Astrocyte (in vitro differentiated cells and primary cell): Measurements from ENCODE around the gene SORT1. TPM values are rescaled to one million over a fixed set of nuclear protein-coding genes. Genes with fewer than 3 reads are reported as not detected.
A peak's percentile ranks its signal among the peaks of the same experiment; 100 is the strongest.
"Not testable (repeated sequence)": the region's sequence is repeated elsewhere in the genome, so short reads cannot be mapped to it uniquely, and the experiment has no call there.

Source experiments
- DNase-seq: peaks from one replicate; pipeline ENCODE4 v3.0.0-alpha.2; 2010; ENCODE audit warnings: low read depth
- FAIRE-seq: peaks from 2 replicates; lab custom pipeline; 2011; peaks lifted over from hg19 to GRCh38; lab: Jason Lieb, UNC
- H2AFZ ChIP-seq: 2 replicates; pipeline ENCODE4 v1.6.0; 2012; ENCODE audit warnings: low read depth, low read length, inconsistent platforms
- H3K27ac ChIP-seq: 2 replicates; pipeline ENCODE4 v1.5.1; 2011; ENCODE audit warnings: low read depth, low read length, inconsistent platforms
- H3K27me3 ChIP-seq: 2 replicates; pipeline ENCODE4 v1.6.0; 2011; ENCODE audit warnings: low read length, inconsistent platforms; ENCODE audit not compliant: insufficient read depth
- H3K36me3 ChIP-seq: 2 replicates; pipeline ENCODE4 v1.5.1; 2011; ENCODE audit warnings: low read length, inconsistent platforms; ENCODE audit not compliant: insufficient read depth
- H3K4me1 ChIP-seq: 2 replicates; pipeline ENCODE4 v1.5.1; 2011; ENCODE audit warnings: low read length, inconsistent platforms; ENCODE audit not compliant: insufficient read depth
- H3K4me2 ChIP-seq: 2 replicates; pipeline ENCODE4 v1.6.0; 2012; ENCODE audit warnings: low read length, inconsistent platforms
- H3K4me3 ChIP-seq: 2 replicates; pipeline ENCODE4 v1.5.1; 2011; ENCODE audit warnings: low read depth, mild to moderate bottlenecking, low read length, inconsistent platforms; ENCODE audit not compliant: insufficient read depth
- H3K79me2 ChIP-seq: 2 replicates; pipeline ENCODE4 v1.6.0; 2012; ENCODE audit warnings: mild to moderate bottlenecking, low read length, inconsistent platforms; ENCODE audit not compliant: insufficient read depth
- H3K9ac ChIP-seq: 2 replicates; pipeline ENCODE4 v1.6.0; 2012; ENCODE audit warnings: mild to moderate bottlenecking, low read length, inconsistent platforms
- H3K9me3 ChIP-seq: 2 replicates; pipeline ENCODE4 v1.5.1; 2012; ENCODE audit warnings: low read depth, mild to moderate bottlenecking, low read length, inconsistent platforms; ENCODE audit not compliant: insufficient read depth
- H4K20me1 ChIP-seq: 2 replicates; pipeline ENCODE4 v1.6.0; 2012; ENCODE audit warnings: low read length, inconsistent platforms; ENCODE audit not compliant: insufficient read depth
- H3K27ac Mint-ChIP-seq: one replicate; pipeline ENCODE4 v1.8.0; 2021; ENCODE audit warnings: mild to moderate bottlenecking, mixed read lengths; ENCODE audit not compliant: unreplicated experiment
- H3K27me3 Mint-ChIP-seq: one replicate; pipeline ENCODE4 v1.8.0; 2021; ENCODE audit warnings: low read depth, mixed read lengths; ENCODE audit not compliant: unreplicated experiment
- H3K36me3 Mint-ChIP-seq: one replicate; pipeline ENCODE4 v1.8.0; 2021; ENCODE audit warnings: low read depth, mixed read lengths; ENCODE audit not compliant: unreplicated experiment
- H3K4me1 Mint-ChIP-seq: one replicate; pipeline ENCODE4 v1.8.0; 2021; ENCODE audit warnings: low read depth, mixed read lengths; ENCODE audit not compliant: unreplicated experiment
- H3K4me3 Mint-ChIP-seq: one replicate; pipeline ENCODE4 v1.8.0; 2021; ENCODE audit warnings: mild to moderate bottlenecking, moderate library complexity, mixed read lengths; ENCODE audit not compliant: unreplicated experiment
- H3K9me3 Mint-ChIP-seq: one replicate; pipeline ENCODE4 v1.8.0; 2021; ENCODE audit warnings: mild to moderate bottlenecking, mixed read lengths; ENCODE audit not compliant: unreplicated experiment
- CTCF ChIP-seq: IDR thresholded peaks from 2 replicates; pipeline ENCODE4 v1.5.1; 2011; ENCODE audit warnings: low read depth, mild to moderate bottlenecking, inconsistent platforms, low read length, moderate library complexity; ENCODE audit not compliant: insufficient read depth
- EZH2 ChIP-seq: IDR thresholded peaks from 2 replicates; pipeline ENCODE4 v1.6.1; 2012; ENCODE audit warnings: mild to moderate bottlenecking, low read length, inconsistent platforms; ENCODE audit not compliant: insufficient read depth
- total RNA-seq: library from RNA; stranded (reverse); gene quantifications from 2 replicates; pipeline ENCODE4 v1.2.1, GENCODE V29; 2021

Gene SORT1
- total RNA-seq, 1 donor from 2014 or later, result 135 TPM

- Histone ChIP-seq H3K36me3 (no peaks in the 10 kb centered on the region), H3K27ac (peak overlapping the region; percentile 29), H3K4me3 (peak overlapping the region; percentile 70), H3K9me3 (no peaks in the 10 kb centered on the region), H4K20me1 (no peaks in the 10 kb centered on the region), H3K27me3 (no peaks in the 10 kb centered on the region), H3K4me1 (peaks cover 49% of the 10 kb centered on the region), H3K4me2 (peak overlapping the region; percentile 94), H3K79me2 (peaks cover 55% of the 10 kb centered on the region), H3K9ac (peak overlapping the region; percentile 75), H2AFZ (no peak overlapping the region)
- DNase-seq (no peak), FAIRE-seq (no peak)
- H3K27me3 Mint-ChIP-seq, result no peaks in the 10 kb centered on the region
- peak overlapping the region; percentile 62 for H3K27ac Mint-ChIP-seq
- peak overlapping the region; percentile 97 for H3K4me3 Mint-ChIP-seq
- no peak for TF ChIP-seq CTCF
- no peaks in the 10 kb centered on the region for H3K36me3 Mint-ChIP-seq
- peaks cover 42% of the 10 kb centered on the region for H3K4me1 Mint-ChIP-seq
- H3K9me3 Mint-ChIP-seq, result no peaks in the 10 kb centered on the region
Measured at GRCh38 chr1:109396513-109396839, 1.2 kb downstream of the SORT1 start.

- no peaks in the 10 kb centered on the region for H3K9me3 ChIP-seq
- H2AFZ ChIP-seq, result no peak overlapping the region
- peaks cover 58% of the 10 kb centered on the region for H3K79me2 ChIP-seq
- FAIRE-seq, result no peak
- peak overlapping the region; percentile 75 for H3K9ac ChIP-seq
- H3K36me3 ChIP-seq, result no peaks in the 10 kb centered on the region
- H3K4me1 ChIP-seq, result peaks cover 55% of the 10 kb centered on the region
- H3K36me3 Mint-ChIP-seq, result no peaks in the 10 kb centered on the region
- H3K4me3 ChIP-seq, result peak overlapping the region; percentile 70
- H3K9me3 Mint-ChIP-seq, result no peaks in the 10 kb centered on the region
- H3K27ac ChIP-seq, result peak overlapping the region; percentile 29
- no peaks in the 10 kb centered on the region for H3K27me3 Mint-ChIP-seq
- peak; percentile 73 for DNase-seq
- H3K4me1 Mint-ChIP-seq, result peaks cover 48% of the 10 kb centered on the region
- H4K20me1 ChIP-seq, result no peaks in the 10 kb centered on the region
- peak overlapping the region; percentile 97 for H3K4me3 Mint-ChIP-seq
- H3K27me3 ChIP-seq, result no peaks in the 10 kb centered on the region
- H3K27ac Mint-ChIP-seq, result peak overlapping the region; percentile 77
- TF ChIP-seq CTCF (no peak), EZH2 (no peak)
- peak overlapping the region; percentile 94 for H3K4me2 ChIP-seq
Measured at GRCh38 chr1:109395602-109396512, 1.9 kb downstream of the SORT1 start.

- not testable (repeated sequence) for H3K9ac ChIP-seq, H3K9me3 Mint-ChIP-seq, H3K27ac ChIP-seq, H2AFZ ChIP-seq, H3K27me3 ChIP-seq, H3K36me3 Mint-ChIP-seq, H4K20me1 ChIP-seq, FAIRE-seq, H3K27me3 Mint-ChIP-seq, H3K36me3 ChIP-seq, H3K9me3 ChIP-seq, DNase-seq, H3K4me3 ChIP-seq
- peaks cover 59% of the 10 kb centered on the region for H3K4me1 ChIP-seq
- Mint-ChIP-seq H3K4me1 (peaks cover 53% of the 10 kb centered on the region), H3K27ac (peak overlapping the region; percentile 77), H3K4me3 (peak overlapping the region; percentile 31)
- H3K4me2 ChIP-seq, result peak overlapping the region; percentile 94
- peaks cover 64% of the 10 kb centered on the region for H3K79me2 ChIP-seq
Measured at GRCh38 chr1:109395282-109395599, 2.5 kb downstream of the SORT1 start.
